ENCODE data around the gene NMT1. TPM values are rescaled to one million over a fixed set of nuclear protein-coding genes. Genes with fewer than 3 reads are reported as not detected.

The NMT1 gene
- total RNA-seq, 1 experiment from 2014 or later = 111 TPM

DNA sequence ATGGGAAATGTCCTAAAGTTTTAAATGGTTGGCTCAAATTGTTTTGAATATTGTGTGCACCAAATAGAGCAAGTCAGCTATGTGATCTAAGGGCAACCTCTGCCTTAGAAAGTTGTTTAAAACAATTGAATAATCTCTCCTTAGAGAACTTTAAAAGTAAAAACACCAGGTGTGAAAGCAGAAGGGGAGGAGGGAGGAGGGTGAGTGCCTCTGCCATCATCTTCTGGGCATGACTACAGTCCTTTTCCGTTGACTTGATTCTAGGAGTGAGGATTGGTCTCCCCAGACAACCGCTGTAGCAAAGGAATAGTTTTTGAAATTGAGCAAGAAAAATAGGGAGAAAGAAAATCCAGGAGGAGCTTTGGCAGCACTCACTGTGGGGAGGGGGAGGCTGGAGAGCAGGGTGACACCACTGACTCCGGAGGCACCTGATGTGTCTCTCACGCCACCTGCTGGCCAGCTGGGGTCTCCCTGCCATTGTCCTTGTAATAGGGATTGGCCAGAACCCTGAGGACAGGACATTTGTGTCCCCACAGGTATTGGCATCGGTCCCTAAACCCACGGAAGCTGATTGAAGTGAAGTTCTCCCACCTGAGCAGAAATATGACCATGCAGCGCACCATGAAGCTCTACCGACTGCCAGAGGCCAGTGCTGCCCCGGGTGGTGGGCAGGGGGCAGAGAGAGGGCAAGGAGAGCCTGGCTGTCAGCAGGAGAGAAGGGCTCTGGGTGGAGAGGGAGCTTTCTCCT is 37.9 kb downstream of the NMT1 start:
- DNase-seq = peak; percentile 97
- no peak overlapping the region for H3K4me3 ChIP-seq (ENCODE audit: insufficient read depth, low read depth, low read length)
- H3K36me3 ChIP-seq (replicated peaks; ENCODE audit: control insufficient read depth, insufficient read depth, low read length) = peaks cover 64% of the 10 kb centered on the region
- no peaks in the 10 kb centered on the region for H3K27me3 ChIP-seq (ENCODE audit: control insufficient read depth, insufficient read depth, low read length)

DNA sequence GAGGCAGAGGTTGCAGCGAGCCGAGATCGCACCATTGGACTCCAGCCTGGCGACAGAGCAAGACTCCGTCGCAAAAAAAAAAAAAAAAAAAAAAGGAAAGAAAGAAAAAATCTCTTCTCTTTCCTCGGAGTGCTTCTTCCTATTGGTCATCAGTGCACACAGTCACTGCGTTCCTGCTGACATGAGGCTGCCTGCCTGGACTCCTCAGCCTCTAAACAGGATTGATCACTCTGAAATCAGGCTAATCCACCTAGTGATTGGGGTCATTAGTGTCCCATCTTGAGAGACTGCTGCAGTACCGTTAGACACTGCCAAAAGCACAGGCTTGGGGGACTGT is 40.4 kb downstream of the NMT1 start:
- Histone ChIP-seq H3K36me3 (replicated peaks; ENCODE audit: control insufficient read depth, insufficient read depth, low read length) (peaks cover 74% of the 10 kb centered on the region), H3K27me3 (ENCODE audit: control insufficient read depth, insufficient read depth, low read length) (no peaks in the 10 kb centered on the region), H3K4me3 (ENCODE audit: insufficient read depth, low read depth, low read length) (no peak overlapping the region)
- DNase-seq = no peak

- no peak for DNase-seq
- Histone ChIP-seq H3K27me3 (ENCODE audit: control insufficient read depth, insufficient read depth, low read length) (no peaks in the 10 kb centered on the region), H3K4me3 (ENCODE audit: insufficient read depth, low read depth, low read length) (no peak overlapping the region), H3K36me3 (replicated peaks; ENCODE audit: control insufficient read depth, insufficient read depth, low read length) (peaks cover 74% of the 10 kb centered on the region)
Measured at GRCh38 chr17:45101883-45102811, 41.0 kb downstream of the NMT1 start.

DNA sequence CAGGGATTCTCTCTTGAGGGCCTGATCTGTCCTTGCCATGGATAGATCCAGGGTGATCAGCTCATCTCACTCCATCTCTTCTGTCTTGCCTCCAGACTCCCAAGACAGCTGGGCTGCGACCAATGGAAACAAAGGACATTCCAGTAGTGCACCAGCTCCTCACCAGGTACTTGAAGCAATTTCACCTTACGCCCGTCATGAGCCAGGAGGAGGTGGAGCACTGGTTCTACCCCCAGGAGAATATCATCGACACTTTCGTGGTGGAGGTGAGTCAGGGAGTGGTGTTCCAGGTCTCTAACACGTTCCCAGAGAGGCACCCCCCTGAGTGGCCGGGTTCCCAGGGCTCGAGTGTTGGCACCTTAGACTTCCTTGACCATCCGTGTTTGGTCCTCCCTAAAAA is 41.7 kb downstream of the NMT1 start:
- Histone ChIP-seq H3K27me3 (ENCODE audit: control insufficient read depth, insufficient read depth, low read length) (no peaks in the 10 kb centered on the region), H3K36me3 (replicated peaks; ENCODE audit: control insufficient read depth, insufficient read depth, low read length) (peaks cover 72% of the 10 kb centered on the region), H3K4me3 (ENCODE audit: insufficient read depth, low read depth, low read length) (no peak overlapping the region)
- DNase-seq = no peak

DNA sequence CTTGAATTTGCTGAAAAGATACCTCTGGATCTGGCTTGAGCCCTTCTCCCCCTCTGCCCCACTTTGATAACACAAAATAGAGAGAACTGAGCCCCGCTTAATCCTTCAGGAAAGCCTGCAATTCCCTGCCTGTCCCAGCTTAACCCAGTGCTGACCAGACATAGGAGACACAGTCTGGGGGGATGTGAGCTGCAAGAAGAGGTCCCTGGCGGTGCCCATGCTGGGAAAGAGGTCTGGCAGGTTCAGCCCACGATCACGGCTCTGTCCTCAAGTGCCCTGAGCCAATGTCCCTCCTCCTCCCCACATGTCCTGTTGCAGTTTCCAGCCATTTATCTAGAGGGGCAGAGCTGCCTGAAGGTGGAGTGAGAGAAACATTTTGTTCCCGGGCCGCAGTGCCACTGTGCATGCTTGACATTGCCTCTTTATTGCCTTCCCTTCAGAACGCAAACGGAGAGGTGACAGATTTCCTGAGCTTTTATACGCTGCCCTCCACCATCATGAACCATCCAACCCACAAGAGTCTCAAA is 42.2 kb downstream of the NMT1 start:
- no peak overlapping the region for H3K4me3 ChIP-seq (ENCODE audit: insufficient read depth, low read depth, low read length)
- H3K36me3 ChIP-seq (replicated peaks; ENCODE audit: control insufficient read depth, insufficient read depth, low read length) = peaks cover 68% of the 10 kb centered on the region
- no peaks in the 10 kb centered on the region for H3K27me3 ChIP-seq (ENCODE audit: control insufficient read depth, insufficient read depth, low read length)
- no peak for DNase-seq

DNA sequence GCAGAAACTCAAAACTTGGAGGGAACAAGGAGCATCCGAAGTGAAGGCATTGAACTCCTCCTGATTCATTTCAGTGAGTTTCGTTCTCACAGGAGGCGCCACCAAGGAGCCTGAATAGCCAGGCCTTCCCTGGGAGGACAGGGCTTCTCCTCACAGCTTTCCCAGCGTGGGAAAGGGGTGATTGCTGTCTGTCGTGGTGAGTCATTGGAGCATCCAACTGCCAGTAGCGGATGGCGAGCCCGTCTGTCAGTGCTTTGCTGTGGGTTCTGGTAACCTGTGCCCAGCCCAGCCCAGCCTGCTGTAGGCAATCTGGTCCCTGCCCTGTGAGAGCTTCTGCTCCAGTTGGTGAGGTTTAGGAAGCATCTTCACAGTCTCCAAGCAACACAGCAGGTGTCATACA is 42.9 kb downstream of the NMT1 start:
- DNase-seq = no peak
- Histone ChIP-seq H3K27me3 (ENCODE audit: control insufficient read depth, insufficient read depth, low read length) (no peaks in the 10 kb centered on the region), H3K36me3 (replicated peaks; ENCODE audit: control insufficient read depth, insufficient read depth, low read length) (peaks cover 66% of the 10 kb centered on the region), H3K4me3 (ENCODE audit: insufficient read depth, low read depth, low read length) (no peak overlapping the region)

- Histone ChIP-seq H3K36me3 (replicated peaks; ENCODE audit: control insufficient read depth, insufficient read depth, low read length) (peaks cover 63% of the 10 kb centered on the region), H3K4me3 (ENCODE audit: insufficient read depth, low read depth, low read length) (no peak overlapping the region), H3K27me3 (ENCODE audit: control insufficient read depth, insufficient read depth, low read length) (no peaks in the 10 kb centered on the region)
- peak; percentile 33 for DNase-seq
Measured at GRCh38 chr17:45104497-45104896, 43.4 kb downstream of the NMT1 start.

- Histone ChIP-seq H3K27me3 (ENCODE audit: control insufficient read depth, insufficient read depth, low read length) (no peaks in the 10 kb centered on the region), H3K4me3 (ENCODE audit: insufficient read depth, low read depth, low read length) (no peak overlapping the region), H3K36me3 (replicated peaks; ENCODE audit: control insufficient read depth, insufficient read depth, low read length) (peaks cover 59% of the 10 kb centered on the region)
- peak; percentile 59 for DNase-seq
Measured at GRCh38 chr17:45104907-45105624, 43.9 kb downstream of the NMT1 start.

DNA sequence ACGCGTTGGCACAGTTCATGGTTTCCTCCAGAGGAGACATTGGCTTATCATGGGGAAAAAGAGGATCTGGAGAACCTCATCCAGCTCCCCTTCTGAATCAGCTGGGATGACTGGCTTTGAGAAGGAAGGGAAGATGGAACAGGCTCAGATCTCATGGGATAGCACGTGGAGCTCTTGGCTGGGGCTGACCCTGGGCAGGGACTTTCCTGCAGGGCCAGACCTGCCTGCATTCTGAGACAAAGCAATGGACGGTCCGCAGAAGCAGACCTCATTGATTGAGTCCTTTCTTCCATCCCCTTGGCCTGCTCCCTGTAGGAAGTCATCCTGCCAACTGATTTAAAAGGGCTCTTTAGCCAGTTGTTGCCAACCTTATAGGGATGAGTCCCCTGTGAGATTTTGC is 45.0 kb downstream of the NMT1 start:
- peaks cover 59% of the 10 kb centered on the region for H3K36me3 ChIP-seq (replicated peaks; ENCODE audit: control insufficient read depth, insufficient read depth, low read length)
- DNase-seq = peak; percentile 35
- no peak overlapping the region for H3K4me3 ChIP-seq (ENCODE audit: insufficient read depth, low read depth, low read length)
- H3K27me3 ChIP-seq (ENCODE audit: control insufficient read depth, insufficient read depth, low read length) = no peaks in the 10 kb centered on the region

- Histone ChIP-seq H3K4me3 (ENCODE audit: insufficient read depth, low read depth, low read length) (no peak overlapping the region), H3K27me3 (ENCODE audit: control insufficient read depth, insufficient read depth, low read length) (no peaks in the 10 kb centered on the region), H3K36me3 (replicated peaks; ENCODE audit: control insufficient read depth, insufficient read depth, low read length) (peaks cover 55% of the 10 kb centered on the region)
- no peak for DNase-seq
Measured at GRCh38 chr17:45106582-45106981, 45.5 kb downstream of the NMT1 start.

GRCh38 chr17:45107293-45108010 is 46.3 kb downstream of the NMT1 start:
- Histone ChIP-seq H3K27me3 (ENCODE audit: control insufficient read depth, insufficient read depth, low read length) (no peaks in the 10 kb centered on the region), H3K36me3 (replicated peaks; ENCODE audit: control insufficient read depth, insufficient read depth, low read length) (peaks cover 47% of the 10 kb centered on the region), H3K4me3 (ENCODE audit: insufficient read depth, low read depth, low read length) (no peak overlapping the region)
- DNase-seq = peak; percentile 40

DNA sequence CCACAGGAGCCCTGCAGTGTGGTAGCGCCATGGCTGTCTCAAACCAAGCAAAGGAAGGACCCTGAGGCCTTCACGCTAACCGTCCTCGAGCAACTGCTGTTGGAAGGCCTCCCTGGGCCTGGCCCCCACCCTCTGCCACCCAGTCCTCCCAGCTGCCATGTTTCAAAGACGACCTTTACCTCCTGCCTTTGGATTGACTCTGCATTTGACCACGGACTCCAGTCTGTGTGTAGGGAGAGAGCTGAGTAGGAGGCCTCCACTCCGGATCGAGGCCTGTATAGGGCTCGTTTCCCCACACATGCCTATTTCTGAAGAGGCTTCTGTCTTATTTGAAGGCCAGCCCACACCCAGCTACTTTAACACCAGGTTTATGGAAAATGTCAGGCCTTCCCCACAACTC is 46.9 kb downstream of the NMT1 start:
- peaks cover 41% of the 10 kb centered on the region for H3K36me3 ChIP-seq (replicated peaks; ENCODE audit: control insufficient read depth, insufficient read depth, low read length)

GRCh38 chr17:45108595-45109521 is 47.7 kb downstream of the NMT1 start:
- Histone ChIP-seq H3K4me3 (ENCODE audit: insufficient read depth, low read depth, low read length) (no peak overlapping the region), H3K36me3 (replicated peaks; ENCODE audit: control insufficient read depth, insufficient read depth, low read length) (peaks cover 33% of the 10 kb centered on the region), H3K27me3 (ENCODE audit: control insufficient read depth, insufficient read depth, low read length) (no peaks in the 10 kb centered on the region)
- peak; percentile 59 for DNase-seq

More for the DNA sequence above, 46.9 kb downstream of the NMT1 start:
- H3K27me3 ChIP-seq (ENCODE audit: control insufficient read depth, insufficient read depth, low read length) = no peaks in the 10 kb centered on the region
- no peak overlapping the region for H3K4me3 ChIP-seq (ENCODE audit: insufficient read depth, low read depth, low read length)
- DNase-seq = peak; percentile 19

All from H7 (cell line).